ENCODE results near the gene NAA40.

Gene NAA40

DNA sequence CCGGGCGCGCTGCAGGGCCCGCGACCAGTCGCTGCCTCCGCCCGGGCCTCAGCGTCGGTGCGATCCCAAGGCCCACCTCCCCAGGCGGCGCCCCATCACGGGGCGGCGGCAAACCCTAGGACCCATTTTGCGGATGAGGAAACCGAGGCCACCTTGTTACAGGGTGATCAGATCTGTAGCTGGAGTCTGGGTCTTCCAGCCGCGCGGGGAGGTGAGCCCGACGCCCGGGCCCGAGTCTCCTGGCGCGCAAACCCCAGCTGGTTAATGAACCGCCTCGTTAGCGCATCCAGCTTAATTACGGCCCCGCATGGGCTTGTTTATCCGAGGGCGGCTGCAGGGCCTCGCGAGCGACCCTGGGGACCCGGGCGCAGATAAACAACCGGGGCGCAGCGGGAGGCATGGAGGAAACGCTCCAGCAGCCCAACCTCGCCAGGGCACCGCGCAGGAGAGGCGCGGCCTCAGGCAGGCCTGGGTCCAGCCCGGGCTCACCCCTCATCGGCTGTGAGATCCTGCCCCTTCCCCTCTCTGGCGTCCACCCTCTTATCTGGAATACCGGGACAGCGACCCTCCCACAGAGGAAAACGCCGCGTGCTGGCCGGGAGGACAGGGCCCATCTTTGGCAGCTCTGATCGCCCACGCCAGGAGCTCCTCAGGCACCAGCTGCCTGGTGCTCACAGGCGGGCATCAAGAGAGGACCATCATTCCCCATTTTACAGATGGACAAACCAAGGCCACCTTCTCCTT, 62.1 kb downstream of the NAA40 start:
- Mint-ChIP-seq H3K9me3 (no peaks in the 10 kb centered on the region), H3K4me1 (ENCODE audit: low read depth) (no peaks in the 10 kb centered on the region), H3K4me3 (peak overlapping the region; percentile 13), H3K27me3 (peaks cover 4% of the 10 kb centered on the region), H3K36me3 (ENCODE audit: low read depth) (peaks cover 15% of the 10 kb centered on the region), H3K27ac (no peak overlapping the region)

DNA sequence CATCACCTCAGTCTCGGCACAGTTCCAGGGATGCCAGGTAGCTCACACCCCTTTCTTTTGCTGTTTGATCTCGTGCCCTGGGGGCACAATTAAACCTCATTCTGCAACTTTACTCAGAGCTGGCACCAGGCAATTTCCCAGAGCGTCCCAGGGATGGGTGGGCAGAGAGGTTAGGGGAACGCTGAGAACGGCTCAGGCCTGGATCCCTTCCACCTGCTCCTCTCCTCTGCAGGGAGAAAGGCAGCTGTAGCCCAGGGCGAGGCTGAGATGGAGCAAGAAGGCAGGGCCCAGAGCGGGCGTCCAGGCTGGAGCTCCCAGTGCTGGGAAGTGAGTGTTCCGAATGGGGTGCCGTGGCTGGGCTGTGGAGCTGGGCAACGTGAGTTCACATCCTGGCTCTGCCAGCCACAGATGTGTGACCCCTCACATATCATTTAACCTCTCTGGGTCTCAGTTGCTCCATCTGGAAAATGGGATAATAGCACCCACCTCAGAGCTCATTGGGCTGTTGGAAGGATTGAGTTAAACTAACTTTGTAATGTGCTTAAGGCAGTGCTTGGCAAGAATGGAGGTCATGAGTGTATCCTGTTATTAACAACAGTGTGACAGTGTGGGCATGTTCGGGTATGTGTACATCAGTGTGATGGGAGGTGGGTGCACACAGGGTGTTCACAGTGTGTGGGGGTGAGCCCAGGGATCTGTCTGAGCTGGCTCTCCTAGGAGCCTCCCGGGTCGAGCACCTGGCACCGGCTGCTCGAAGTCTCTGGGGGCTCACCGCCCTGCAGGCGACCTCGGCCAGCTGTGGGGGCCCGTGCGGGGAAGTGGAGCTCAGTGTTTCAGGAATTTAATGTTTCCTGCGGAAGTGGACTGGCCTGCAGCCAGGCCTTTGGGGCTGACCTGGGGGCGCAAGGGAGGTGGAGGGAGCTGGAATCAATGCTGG, 63.0 kb downstream of the NAA40 start:
- Mint-ChIP-seq H3K27ac (no peak overlapping the region), H3K4me1 (ENCODE audit: low read depth) (no peaks in the 10 kb centered on the region), H3K9me3 (no peaks in the 10 kb centered on the region), H3K27me3 (peaks cover 11% of the 10 kb centered on the region), H3K36me3 (ENCODE audit: low read depth) (peaks cover 15% of the 10 kb centered on the region), H3K4me3 (no peak overlapping the region)

DNA sequence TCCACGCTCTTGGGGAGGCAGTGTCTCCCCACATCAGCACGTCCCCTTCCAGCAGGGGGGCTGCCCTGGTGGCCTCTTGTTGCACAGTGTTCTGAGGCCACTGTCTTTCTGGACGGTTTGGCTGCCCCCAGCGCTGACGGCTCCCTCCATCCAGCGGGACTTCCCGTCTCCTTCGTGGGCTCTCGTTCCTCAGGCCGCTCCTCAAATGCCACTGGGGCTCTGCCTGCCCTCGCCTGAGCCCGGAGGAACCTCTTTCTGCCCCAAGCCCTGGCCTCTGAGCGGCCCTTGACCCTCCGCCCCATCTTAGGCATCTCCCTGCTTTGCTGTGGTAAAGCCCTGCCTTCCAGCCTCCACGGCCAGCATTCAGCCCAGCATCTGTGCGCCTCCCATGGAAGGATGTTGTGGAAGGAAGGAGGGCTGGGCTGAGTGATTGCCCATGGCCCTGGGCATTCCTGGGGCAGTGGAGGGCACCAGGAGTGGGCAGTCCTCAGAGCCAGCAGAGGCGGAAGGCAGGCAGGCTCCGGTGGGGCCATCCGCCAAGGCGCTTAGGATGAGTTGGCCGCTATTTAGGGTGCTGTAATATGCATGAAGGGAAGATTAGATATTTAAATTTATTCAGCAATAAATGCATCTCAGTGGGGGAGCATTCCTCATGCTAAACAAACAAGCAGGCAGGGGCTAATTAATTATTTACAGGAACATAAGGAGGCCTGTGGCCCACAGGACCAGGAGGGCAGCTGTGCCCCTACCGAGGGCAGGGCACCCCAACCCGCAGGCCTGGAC, 65.2 kb downstream of the NAA40 start:
- H3K27me3 Mint-ChIP-seq: peaks cover 29% of the 10 kb centered on the region
- no peaks in the 10 kb centered on the region for H3K36me3 Mint-ChIP-seq (ENCODE audit: low read depth)
- H3K4me3 Mint-ChIP-seq: no peak overlapping the region
- H3K27ac Mint-ChIP-seq: no peak overlapping the region
- H3K9me3 Mint-ChIP-seq: no peaks in the 10 kb centered on the region
- H3K4me1 Mint-ChIP-seq (ENCODE audit: low read depth): peaks cover 6% of the 10 kb centered on the region

DNA sequence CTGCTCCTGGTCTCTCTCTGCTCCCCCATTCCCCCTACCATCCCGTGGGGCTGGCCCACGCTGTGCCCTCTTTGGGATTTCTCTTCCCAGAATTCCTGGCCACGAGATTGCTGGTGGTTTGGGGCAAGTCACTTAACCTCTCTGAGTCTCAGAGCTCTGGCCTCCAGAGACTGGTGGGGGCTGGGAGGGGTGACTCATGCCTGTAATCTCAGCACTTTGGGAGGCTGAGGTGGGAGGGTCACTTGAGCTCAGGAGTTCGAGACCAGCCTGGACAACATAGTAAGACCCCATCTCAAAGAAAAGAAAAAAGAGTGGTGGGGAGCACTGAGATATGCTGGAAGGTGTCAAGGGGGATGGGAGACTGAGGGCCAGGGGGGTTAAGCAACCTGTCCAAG, 65.8 kb downstream of the NAA40 start:
- H3K4me1 Mint-ChIP-seq (ENCODE audit: low read depth): peaks cover 6% of the 10 kb centered on the region

DNA sequence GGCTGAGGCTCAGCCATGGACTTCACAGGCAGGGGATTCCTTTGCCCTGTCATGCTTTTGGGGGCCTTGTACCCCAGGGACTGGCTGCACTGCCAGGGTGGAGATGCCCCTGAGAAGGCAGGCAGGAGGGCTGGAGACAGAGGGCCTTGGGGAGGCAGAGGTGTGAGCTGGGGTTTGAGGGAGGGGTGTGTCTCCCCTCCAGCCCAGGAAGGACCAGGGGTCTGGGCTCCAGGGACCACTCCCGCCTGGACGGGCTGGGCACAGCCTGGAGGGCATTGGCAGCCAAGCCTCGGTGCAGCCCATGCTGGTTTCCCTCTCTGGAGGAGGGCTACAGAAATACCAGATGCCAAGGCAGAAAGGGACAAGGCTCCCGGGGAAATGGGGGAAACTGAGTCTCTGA, 66.9 kb downstream of the NAA40 start:
- H3K9me3 Mint-ChIP-seq: no peaks in the 10 kb centered on the region

More for the DNA sequence above, 65.8 kb downstream of the NAA40 start:
- H3K27me3 Mint-ChIP-seq: peaks cover 30% of the 10 kb centered on the region
- no peaks in the 10 kb centered on the region for H3K9me3 Mint-ChIP-seq
- no peaks in the 10 kb centered on the region for H3K36me3 Mint-ChIP-seq (ENCODE audit: low read depth)
- no peak overlapping the region for H3K27ac Mint-ChIP-seq
- H3K4me3 Mint-ChIP-seq: no peak overlapping the region

DNA sequence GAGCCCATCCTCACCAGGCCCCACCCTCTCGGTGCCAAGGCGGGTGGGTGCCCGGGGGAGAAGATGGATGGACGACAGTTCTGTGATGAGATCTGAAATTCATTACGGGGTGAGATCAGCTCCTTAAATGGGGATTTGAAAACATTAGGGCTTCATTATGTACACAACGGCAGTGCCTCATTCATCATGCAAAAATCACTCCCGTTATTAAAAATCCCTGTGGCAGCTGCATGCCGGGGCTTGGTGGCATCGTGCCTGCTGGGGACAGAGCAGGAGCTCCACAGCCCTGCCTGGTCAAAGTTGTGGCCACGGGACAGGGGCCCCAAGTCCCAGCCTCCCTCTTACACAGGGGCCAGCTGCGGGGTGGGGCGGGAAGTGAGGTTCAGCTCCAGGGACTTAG, 67.6 kb downstream of the NAA40 start:
- Mint-ChIP-seq H3K9me3 (no peaks in the 10 kb centered on the region), H3K27me3 (peaks cover 30% of the 10 kb centered on the region), H3K27ac (no peak overlapping the region), H3K36me3 (ENCODE audit: low read depth) (peaks cover 2% of the 10 kb centered on the region), H3K4me3 (peak overlapping the region; percentile 13), H3K4me1 (ENCODE audit: low read depth) (peaks cover 6% of the 10 kb centered on the region)

More for the DNA sequence above, 66.9 kb downstream of the NAA40 start:
- H3K4me1 Mint-ChIP-seq (ENCODE audit: low read depth): peaks cover 6% of the 10 kb centered on the region
- no peak overlapping the region for H3K4me3 Mint-ChIP-seq
- H3K27ac Mint-ChIP-seq: no peak overlapping the region
- H3K36me3 Mint-ChIP-seq (ENCODE audit: low read depth): no peaks in the 10 kb centered on the region
- H3K27me3 Mint-ChIP-seq: peaks cover 30% of the 10 kb centered on the region
